GM18507 (cell line): ENCODE results near the gene MUC20.
"Not testable (repeated sequence)": the region's sequence is repeated elsewhere in the genome, so short reads cannot be mapped to it uniquely, and the experiment has no call there.

Experiments
- DNase-seq: peaks from one replicate; pipeline ENCODE4 v3.0.0; 2011; ENCODE audit warnings: low read depth; ENCODE audit not compliant: insufficient read length; ENCODE audit errors: extremely low spot score
- FAIRE-seq: peaks from 2 replicates; lab custom pipeline; 2011; peaks lifted over from hg19 to GRCh38; lab: Jason Lieb, UNC

MUC20 gene

GRCh38 chr3:195692354-195692685 lies 28.5 kb upstream of the MUC20 start:
- FAIRE-seq = no peak

GRCh38 chr3:195692781-195693427 lies 27.9 kb upstream of the MUC20 start:
- DNase-seq = no peak
- no peak for FAIRE-seq

More at GRCh38 chr3:195692354-195692685, 28.5 kb upstream of the MUC20 start:
- DNase-seq = no peak

- FAIRE-seq (no peak), DNase-seq (no peak)
These were observed 27.2 kb upstream of the MUC20 start for GRCh38 chr3:195693428-195694216.

GRCh38 chr3:195694217-195695076 lies 26.3 kb upstream of the MUC20 start:
- not testable (repeated sequence) for FAIRE-seq, DNase-seq

GRCh38 chr3:195696632-195697278 lies 24.0 kb upstream of the MUC20 start:
- no peak for DNase-seq

GRCh38 chr3:195697582-195698324 lies 23.0 kb upstream of the MUC20 start:
- DNase-seq = no peak
- FAIRE-seq = peak; percentile 12

More at GRCh38 chr3:195696632-195697278, 24.0 kb upstream of the MUC20 start:
- FAIRE-seq = no peak

- peak; percentile 5 for FAIRE-seq
- no peak for DNase-seq
These were observed 22.5 kb upstream of the MUC20 start for GRCh38 chr3:195698325-195698646.

GRCh38 chr3:195698647-195699387 lies 22.0 kb upstream of the MUC20 start:
- DNase-seq (no peak), FAIRE-seq (peak; percentile 29)

- DNase-seq (no peak), FAIRE-seq (no peak)
These were observed 21.4 kb upstream of the MUC20 start for GRCh38 chr3:195699388-195699771.

GRCh38 chr3:195699860-195700259 lies 20.9 kb upstream of the MUC20 start:
- FAIRE-seq (peak; percentile 56), DNase-seq (no peak)

GRCh38 chr3:195700319-195700718 lies 20.5 kb upstream of the MUC20 start:
- DNase-seq (no peak), FAIRE-seq (no peak)

GRCh38 chr3:195701042-195701915 lies 19.5 kb upstream of the MUC20 start:
- FAIRE-seq (no peak), DNase-seq (no peak)

GRCh38 chr3:195703776-195704175 lies 17.0 kb upstream of the MUC20 start:
- FAIRE-seq (no peak), DNase-seq (no peak)

GRCh38 chr3:195704433-195704999 lies 16.3 kb upstream of the MUC20 start:
- FAIRE-seq = no peak
- no peak for DNase-seq

GRCh38 chr3:195705081-195705991 lies 15.4 kb upstream of the MUC20 start:
- FAIRE-seq (peak; percentile 29), DNase-seq (no peak)

GRCh38 chr3:195708061-195708460 lies 12.7 kb upstream of the MUC20 start:
- FAIRE-seq (no peak), DNase-seq (no peak)
